ENCODE results near the gene ADD3. TPM values are rescaled to one million over a fixed set of nuclear protein-coding genes. Genes with fewer than 3 reads are reported as not detected.

The ADD3 gene
- total RNA-seq, 1 experiment from 2014 or later = 86.7 TPM

DNA sequence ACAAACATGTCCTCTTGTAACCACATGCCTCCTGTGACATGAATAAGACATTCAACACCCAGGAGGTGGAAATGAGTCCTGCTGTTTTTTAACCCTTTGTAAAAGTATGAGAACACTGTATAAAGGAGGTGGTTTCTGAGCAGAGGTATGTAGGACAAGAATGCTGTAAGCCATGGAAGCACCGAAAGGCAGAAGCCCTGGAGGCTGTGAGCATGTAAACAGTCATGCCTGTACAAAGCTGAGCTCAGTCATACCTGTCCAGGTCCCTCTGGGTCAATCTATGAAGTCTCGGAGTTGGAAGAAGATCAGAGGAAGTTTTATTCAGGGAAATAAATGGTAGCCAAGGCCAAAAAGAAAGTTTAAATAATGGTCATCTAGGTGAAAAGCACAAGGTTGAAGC lies 49.7 kb upstream of the ADD3 start (continued):
- TF ChIP-seq, protein P1, sequence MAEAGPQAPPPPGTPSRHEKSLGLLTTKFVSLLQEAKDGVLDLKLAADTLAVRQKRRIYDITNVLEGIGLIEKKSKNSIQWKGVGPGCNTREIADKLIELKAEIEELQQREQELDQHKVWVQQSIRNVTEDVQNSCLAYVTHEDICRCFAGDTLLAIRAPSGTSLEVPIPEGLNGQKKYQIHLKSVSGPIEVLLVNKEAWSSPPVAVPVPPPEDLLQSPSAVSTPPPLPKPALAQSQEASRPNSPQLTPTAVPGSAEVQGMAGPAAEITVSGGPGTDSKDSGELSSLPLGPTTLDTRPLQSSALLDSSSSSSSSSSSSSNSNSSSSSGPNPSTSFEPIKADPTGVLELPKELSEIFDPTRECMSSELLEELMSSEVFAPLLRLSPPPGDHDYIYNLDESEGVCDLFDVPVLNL (CRISPR knock-in tag; IDR thresholded peaks at IDR 0.05; ENCODE audit: borderline replicate concordance, low read depth) = no peak
- TF ChIP-seq FOXK1 (CRISPR knock-in tag; IDR thresholded peaks at IDR 0.05) (no peak), ZNF121 (CRISPR knock-in tag; IDR thresholded peaks at IDR 0.05) (no peak), ZNF416 (CRISPR knock-in tag; IDR thresholded peaks at IDR 0.05) (no peak), SMAD4 (CRISPR knock-in tag; IDR thresholded peaks at IDR 0.05) (no peak)
- TF ChIP-seq, protein P2, sequence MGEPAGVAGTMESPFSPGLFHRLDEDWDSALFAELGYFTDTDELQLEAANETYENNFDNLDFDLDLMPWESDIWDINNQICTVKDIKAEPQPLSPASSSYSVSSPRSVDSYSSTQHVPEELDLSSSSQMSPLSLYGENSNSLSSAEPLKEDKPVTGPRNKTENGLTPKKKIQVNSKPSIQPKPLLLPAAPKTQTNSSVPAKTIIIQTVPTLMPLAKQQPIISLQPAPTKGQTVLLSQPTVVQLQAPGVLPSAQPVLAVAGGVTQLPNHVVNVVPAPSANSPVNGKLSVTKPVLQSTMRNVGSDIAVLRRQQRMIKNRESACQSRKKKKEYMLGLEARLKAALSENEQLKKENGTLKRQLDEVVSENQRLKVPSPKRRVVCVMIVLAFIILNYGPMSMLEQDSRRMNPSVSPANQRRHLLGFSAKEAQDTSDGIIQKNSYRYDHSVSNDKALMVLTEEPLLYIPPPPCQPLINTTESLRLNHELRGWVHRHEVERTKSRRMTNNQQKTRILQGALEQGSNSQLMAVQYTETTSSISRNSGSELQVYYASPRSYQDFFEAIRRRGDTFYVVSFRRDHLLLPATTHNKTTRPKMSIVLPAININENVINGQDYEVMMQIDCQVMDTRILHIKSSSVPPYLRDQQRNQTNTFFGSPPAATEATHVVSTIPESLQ (CRISPR knock-in tag; IDR thresholded peaks at IDR 0.05) = no peak
- TF ChIP-seq, protein P3, sequence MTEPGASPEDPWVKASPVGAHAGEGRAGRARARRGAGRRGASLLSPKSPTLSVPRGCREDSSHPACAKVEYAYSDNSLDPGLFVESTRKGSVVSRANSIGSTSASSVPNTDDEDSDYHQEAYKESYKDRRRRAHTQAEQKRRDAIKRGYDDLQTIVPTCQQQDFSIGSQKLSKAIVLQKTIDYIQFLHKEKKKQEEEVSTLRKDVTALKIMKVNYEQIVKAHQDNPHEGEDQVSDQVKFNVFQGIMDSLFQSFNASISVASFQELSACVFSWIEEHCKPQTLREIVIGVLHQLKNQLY (CRISPR knock-in tag; IDR thresholded peaks at IDR 0.05) = no peak
- TF ChIP-seq, protein P4, sequence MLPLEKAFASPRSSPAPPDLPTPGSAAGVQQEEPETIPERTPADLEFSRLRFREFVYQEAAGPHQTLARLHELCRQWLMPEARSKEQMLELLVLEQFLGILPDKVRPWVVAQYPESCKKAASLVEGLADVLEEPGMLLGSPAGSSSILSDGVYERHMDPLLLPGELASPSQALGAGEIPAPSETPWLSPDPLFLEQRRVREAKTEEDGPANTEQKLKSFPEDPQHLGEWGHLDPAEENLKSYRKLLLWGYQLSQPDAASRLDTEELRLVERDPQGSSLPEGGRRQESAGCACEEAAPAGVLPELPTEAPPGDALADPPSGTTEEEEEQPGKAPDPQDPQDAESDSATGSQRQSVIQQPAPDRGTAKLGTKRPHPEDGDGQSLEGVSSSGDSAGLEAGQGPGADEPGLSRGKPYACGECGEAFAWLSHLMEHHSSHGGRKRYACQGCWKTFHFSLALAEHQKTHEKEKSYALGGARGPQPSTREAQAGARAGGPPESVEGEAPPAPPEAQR (CRISPR knock-in tag; IDR thresholded peaks at IDR 0.05) = no peak
- TF ChIP-seq, protein P5, sequence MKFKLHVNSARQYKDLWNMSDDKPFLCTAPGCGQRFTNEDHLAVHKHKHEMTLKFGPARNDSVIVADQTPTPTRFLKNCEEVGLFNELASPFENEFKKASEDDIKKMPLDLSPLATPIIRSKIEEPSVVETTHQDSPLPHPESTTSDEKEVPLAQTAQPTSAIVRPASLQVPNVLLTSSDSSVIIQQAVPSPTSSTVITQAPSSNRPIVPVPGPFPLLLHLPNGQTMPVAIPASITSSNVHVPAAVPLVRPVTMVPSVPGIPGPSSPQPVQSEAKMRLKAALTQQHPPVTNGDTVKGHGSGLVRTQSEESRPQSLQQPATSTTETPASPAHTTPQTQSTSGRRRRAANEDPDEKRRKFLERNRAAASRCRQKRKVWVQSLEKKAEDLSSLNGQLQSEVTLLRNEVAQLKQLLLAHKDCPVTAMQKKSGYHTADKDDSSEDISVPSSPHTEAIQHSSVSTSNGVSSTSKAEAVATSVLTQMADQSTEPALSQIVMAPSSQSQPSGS (CRISPR knock-in tag; IDR thresholded peaks at IDR 0.05; ENCODE audit: borderline replicate concordance, low read depth) = no peak
- TF ChIP-seq, protein P6, sequence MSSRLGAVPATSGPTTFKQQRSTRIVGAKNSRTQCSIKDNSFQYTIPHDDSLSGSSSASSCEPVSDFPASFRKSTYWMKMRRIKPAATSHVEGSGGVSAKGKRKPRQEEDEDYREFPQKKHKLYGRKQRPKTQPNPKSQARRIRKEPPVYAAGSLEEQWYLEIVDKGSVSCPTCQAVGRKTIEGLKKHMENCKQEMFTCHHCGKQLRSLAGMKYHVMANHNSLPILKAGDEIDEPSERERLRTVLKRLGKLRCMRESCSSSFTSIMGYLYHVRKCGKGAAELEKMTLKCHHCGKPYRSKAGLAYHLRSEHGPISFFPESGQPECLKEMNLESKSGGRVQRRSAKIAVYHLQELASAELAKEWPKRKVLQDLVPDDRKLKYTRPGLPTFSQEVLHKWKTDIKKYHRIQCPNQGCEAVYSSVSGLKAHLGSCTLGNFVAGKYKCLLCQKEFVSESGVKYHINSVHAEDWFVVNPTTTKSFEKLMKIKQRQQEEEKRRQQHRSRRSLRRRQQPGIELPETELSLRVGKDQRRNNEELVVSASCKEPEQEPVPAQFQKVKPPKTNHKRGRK (CRISPR knock-in tag; IDR thresholded peaks at IDR 0.05; ENCODE audit: borderline replicate concordance) = no peak

DNA sequence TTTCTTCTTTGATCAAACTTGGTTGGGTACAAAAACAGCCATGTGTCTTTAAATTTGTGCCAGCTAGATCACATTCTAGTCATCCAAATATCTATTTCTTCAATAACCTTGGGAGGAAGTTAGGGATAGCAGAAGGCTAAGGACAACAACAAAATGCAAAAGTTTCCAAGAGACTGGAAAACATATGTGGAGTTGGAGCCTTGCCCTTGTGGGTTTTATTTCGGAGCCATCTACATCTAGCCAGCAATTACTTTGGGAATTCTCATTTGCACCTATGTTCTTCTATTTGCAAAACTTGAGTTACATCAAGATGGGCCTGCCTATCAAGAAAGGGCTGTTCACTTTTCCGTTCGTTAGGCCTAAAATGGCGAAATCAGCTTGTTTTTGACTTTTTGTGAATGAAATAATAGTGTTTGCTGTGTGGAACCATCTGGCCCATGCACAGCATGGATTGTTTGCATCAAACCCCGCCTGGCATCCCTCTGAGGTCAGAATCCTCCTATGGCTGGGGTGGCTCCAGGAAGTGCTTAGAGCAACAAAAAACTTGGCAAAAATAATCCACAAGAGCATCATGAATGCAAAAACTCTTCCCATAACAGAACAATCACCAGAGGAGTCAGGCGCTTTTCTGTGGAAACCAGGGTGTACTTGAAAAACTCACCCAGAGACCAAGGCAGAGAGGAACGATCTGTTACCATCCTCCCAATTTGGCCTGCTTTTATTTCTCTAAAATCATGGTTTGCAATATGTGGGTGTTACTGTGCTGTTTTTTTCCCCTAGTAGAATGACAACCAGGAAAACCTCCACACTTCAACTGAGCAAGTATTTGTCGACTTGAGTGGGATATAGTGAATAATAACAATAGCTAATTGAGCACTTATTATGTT lies 48.3 kb upstream of the ADD3 start:
- peak overlapping the region; percentile 11; the same call in 1 of the 2 replicates for H3K27ac Mint-ChIP-seq
- no peak overlapping the region for H3K4me3 Mint-ChIP-seq
- H3K36me3 Mint-ChIP-seq = no peaks in the 10 kb centered on the region
- DNase-seq (ENCODE audit: low spot score) (no peak), ATAC-seq (no peak)
- peaks cover 57% of the 10 kb centered on the region for H3K4me1 Mint-ChIP-seq
- ChIA-PET POLR2A (interaction anchor here (1.0 kb wide), 1 partner anchor 32 kb away, joined by 11 read pairs; no protein-coding TSS in a partner anchor), CTCF (interaction anchor here (0.6 kb wide), 1 partner anchor 25 kb away, joined by 3 read pairs; no protein-coding TSS in a partner anchor)
- no peaks in the 10 kb centered on the region; the same call in 1 of the 2 replicates for H3K27me3 Mint-ChIP-seq (ENCODE audit: low read depth)
- H3K9me3 Mint-ChIP-seq = 0 out of 2 replicates have a peak, but pooled peaks cover 3% of the 10 kb centered on the region
- TF ChIP-seq, protein P3 (CRISPR knock-in tag; IDR thresholded peaks at IDR 0.05) = no peak
- TF ChIP-seq, protein P7, sequence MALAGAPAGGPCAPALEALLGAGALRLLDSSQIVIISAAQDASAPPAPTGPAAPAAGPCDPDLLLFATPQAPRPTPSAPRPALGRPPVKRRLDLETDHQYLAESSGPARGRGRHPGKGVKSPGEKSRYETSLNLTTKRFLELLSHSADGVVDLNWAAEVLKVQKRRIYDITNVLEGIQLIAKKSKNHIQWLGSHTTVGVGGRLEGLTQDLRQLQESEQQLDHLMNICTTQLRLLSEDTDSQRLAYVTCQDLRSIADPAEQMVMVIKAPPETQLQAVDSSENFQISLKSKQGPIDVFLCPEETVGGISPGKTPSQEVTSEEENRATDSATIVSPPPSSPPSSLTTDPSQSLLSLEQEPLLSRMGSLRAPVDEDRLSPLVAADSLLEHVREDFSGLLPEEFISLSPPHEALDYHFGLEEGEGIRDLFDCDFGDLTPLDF (CRISPR knock-in tag; IDR thresholded peaks at IDR 0.05) = no peak
- TF ChIP-seq, protein P5 (CRISPR knock-in tag; IDR thresholded peaks at IDR 0.05; ENCODE audit: borderline replicate concordance, low read depth) = no peak
- TF ChIP-seq NR1H2 (CRISPR knock-in tag; IDR thresholded peaks at IDR 0.05) = no peak
- TF ChIP-seq NFE2L1 (CRISPR knock-in tag; IDR thresholded peaks at IDR 0.05) = no peak
- TF ChIP-seq, protein P8, sequence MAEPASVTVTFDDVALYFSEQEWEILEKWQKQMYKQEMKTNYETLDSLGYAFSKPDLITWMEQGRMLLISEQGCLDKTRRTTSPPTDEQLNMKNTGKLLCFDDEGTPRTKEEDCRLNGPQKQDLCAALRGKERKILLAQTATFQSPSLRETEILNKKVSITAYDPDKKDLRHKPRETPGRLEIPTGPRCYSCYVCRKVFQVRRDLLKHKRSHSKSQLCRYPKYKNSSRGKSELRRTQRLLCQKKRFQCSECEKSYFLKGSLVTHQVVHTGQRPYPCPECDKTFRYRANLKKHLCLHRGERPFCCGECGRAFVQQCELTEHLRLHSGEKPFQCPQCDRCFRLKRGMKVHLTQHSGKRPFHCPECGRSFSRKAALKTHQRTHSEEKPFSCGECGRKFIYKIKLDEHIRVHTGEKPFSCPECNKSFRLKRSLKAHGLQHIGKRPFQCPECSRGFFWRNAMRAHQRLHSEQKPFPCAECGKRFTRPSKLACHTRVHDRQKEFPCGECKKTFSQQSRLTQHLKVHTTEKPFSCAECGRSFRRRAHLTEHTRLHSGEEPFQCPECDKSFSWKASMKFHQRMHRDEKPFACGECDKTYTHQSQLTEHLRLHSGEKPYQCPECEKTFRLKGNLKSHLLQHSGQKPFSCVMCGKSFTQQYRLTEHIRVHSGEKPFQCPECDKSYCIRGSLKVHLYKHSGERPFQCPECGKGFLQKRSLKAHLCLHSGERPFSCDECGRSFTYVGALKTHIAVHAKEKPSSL (CRISPR knock-in tag; conservative IDR thresholded peaks at IDR 0.05) = no peak

Measured in WTC11 (cell line).